PC-3 (cell line): Measurements from ENCODE around the gene HAP1. TPM values are rescaled to one million over a fixed set of nuclear protein-coding genes. Genes with fewer than 3 reads are reported as not detected.

Experiments used
- ATAC-seq: fragments of 200-7000 bp; cut with Tn5 transposase; 2 replicates; pipeline ENCODE4 v1.9.1; 2020; ENCODE audit warnings: mild to moderate bottlenecking, moderate library complexity
- BruUV-seq: library from RNA; stranded (reverse); fragments of 400-500 nt; replicated peaks from 2 replicates; lab custom pipeline; 2021; lab: Mats Ljungman, UMichigan
- CTCF ChIA-PET: fragments of 300-600 bp; sonication (Branson Sonifier 250); formaldehyde crosslinking; loops from one replicate; lab custom pipeline; 2022; ENCODE audit warnings: antibody characterized with exemption; lab: Charles Lee
- POLR2A ChIA-PET: fragments of 300-600 bp; sonication (Branson Sonifier 250); formaldehyde crosslinking; loops from one replicate; lab custom pipeline; 2022; ENCODE audit warnings: antibody characterized with exemption; ENCODE audit not compliant: unreplicated experiment; lab: Charles Lee
- DNase-seq: peaks from one replicate; pipeline ENCODE4 v3.0.0-alpha.2; 2015
- H2AFZ ChIP-seq: fragments of 300-600 bp; sonication (generic); 2 replicates; pipeline ENCODE4 v1.6.0; 2016; ENCODE audit warnings: antibody characterized with exemption, low read length
- H3F3A ChIP-seq: fragments of 300-600 bp; sonication (generic); one replicate; pipeline ENCODE4 v1.6.0; 2017; ENCODE audit warnings: antibody characterized with exemption, low read length, control low read depth, mild to moderate bottlenecking; ENCODE audit not compliant: unreplicated experiment
- H3K27ac ChIP-seq: fragments of 300-600 bp; sonication (generic); 2 replicates; pipeline ENCODE4 v1.5.1; 2016; ENCODE audit warnings: mild to moderate bottlenecking, low read length
- H3K27me3 ChIP-seq: fragments of 300-600 bp; sonication (generic); 2 replicates; pipeline ENCODE4 v1.6.1; 2016; ENCODE audit warnings: low read length, mixed read lengths
- H3K36me3 ChIP-seq: fragments of 300-600 bp; sonication (generic); 2 replicates; pipeline ENCODE4 v1.6.1; 2016; ENCODE audit warnings: low read depth, mixed run types, low read length, mixed read lengths
- H3K4me1 ChIP-seq: fragments of 300-600 bp; sonication (generic); 2 replicates; pipeline ENCODE4 v1.5.1; 2016; ENCODE audit warnings: low read length; ENCODE audit not compliant: insufficient read depth
- H3K4me2 ChIP-seq: fragments of 300-600 bp; sonication (generic); 2 replicates; pipeline ENCODE4 v1.6.0; 2016; ENCODE audit warnings: low read length
- H3K4me3 ChIP-seq: fragments of 300-600 bp; sonication (generic); 2 replicates; pipeline ENCODE4 v1.5.1; 2016; ENCODE audit warnings: mild to moderate bottlenecking, low read length, mixed read lengths
- H3K79me2 ChIP-seq: fragments of 300-600 bp; sonication (generic); 2 replicates; pipeline ENCODE4 v1.6.1; 2017; ENCODE audit warnings: low read length, mixed read lengths
- H3K9ac ChIP-seq: fragments of 300-600 bp; sonication (generic); 2 replicates; pipeline ENCODE4 v1.6.0; 2016; ENCODE audit warnings: mild to moderate bottlenecking, low read length
- H3K9me2 ChIP-seq: fragments of 300-600 bp; sonication (generic); replicated peaks from 2 replicates; pipeline ENCODE4 v1.6.1; 2016; ENCODE audit warnings: mixed run types, low read length, mixed read lengths
- H3K9me3 ChIP-seq: fragments of 300-600 bp; sonication (generic); 2 replicates; pipeline ENCODE4 v1.6.1; 2016; ENCODE audit warnings: low read length, mixed read lengths
- H4K20me1 ChIP-seq: fragments of 300-600 bp; sonication (generic); 2 replicates; pipeline ENCODE4 v1.6.1; 2016; ENCODE audit warnings: low read length, mixed read lengths
- CTCF ChIP-seq: fragments of 300-600 bp; sonication (generic); conservative IDR thresholded peaks from 2 replicates; pipeline ENCODE4 v1.5.1; 2017; ENCODE audit warnings: antibody characterized with exemption, low read depth, mild to moderate bottlenecking, low read length
- EZH2 ChIP-seq: fragments of 300-600 bp; sonication (generic); IDR thresholded peaks from one replicate; pipeline ENCODE4 v1.6.1; 2017; ENCODE audit warnings: antibody characterized with exemption, mild to moderate bottlenecking, low read length; ENCODE audit not compliant: unreplicated experiment
- EZH2phosphoT487 ChIP-seq: fragments of 300-600 bp; sonication (generic); IDR thresholded peaks from 2 replicates; pipeline ENCODE4 v1.6.1; 2018; ENCODE audit warnings: mild to moderate bottlenecking, antibody characterized with exemption, low read length, borderline replicate concordance
- intact Hi-C: fragments of 100-400 bp; cut with micrococcal nuclease; formaldehyde crosslinking; loops from 2 replicates; pipeline ENCODE4 v1.9.0; 2023
- total RNA-seq: library from RNA; depleted of rRNA; stranded (reverse); fragments of >200 nt; gene quantifications from 2 replicates; pipeline ENCODE4 v1.2.3, GENCODE V29; 2014

The HAP1 gene
- total RNA-seq, 1 experiment from 2014 or later = 1.2 TPM

GRCh38 chr17:41733348-41734138 is 900 bp downstream of the HAP1 start:
- no peaks in the 10 kb centered on the region for H3K36me3 ChIP-seq
- no peak for ATAC-seq
- H2AFZ ChIP-seq = no peak overlapping the region; the same call in 1 of the 2 replicates
- no peak overlapping the region for H3K27ac ChIP-seq
- H3K79me2 ChIP-seq = no peaks in the 10 kb centered on the region
- no peaks in the 10 kb centered on the region for H4K20me1 ChIP-seq
- TF ChIP-seq CTCF (no peak), EZH2 (no peak), EZH2phosphoT487 (no peak)
- no peak overlapping the region for H3K9ac ChIP-seq
- BruUV-seq = no TSS peak
- ChIA-PET CTCF (interaction anchor here (0.5 kb wide), 1 partner anchor 69 kb away, joined by 3 read pairs; no protein-coding TSS in a partner anchor), POLR2A (interaction anchor here (0.6 to 0.7 kb wide), 2 partner anchors 16 to 70 kb away, joined by 4 to 26 read pairs; no protein-coding TSS in a partner anchor)
- peaks cover 11% of the 10 kb centered on the region for H3K4me1 ChIP-seq
- H3K27me3 ChIP-seq = no peaks in the 10 kb centered on the region
- H3K9me3 ChIP-seq = no peaks in the 10 kb centered on the region
- H3K9me2 ChIP-seq = no peaks in the 10 kb centered on the region
- H3K4me2 ChIP-seq = peak overlapping the region; percentile 80
- intact Hi-C loops = no loop called here
- H3F3A ChIP-seq = no peaks in the 10 kb centered on the region
- no peak for DNase-seq
- peak overlapping the region; percentile 81 for H3K4me3 ChIP-seq

GRCh38 chr17:41731836-41732235 is 2.6 kb downstream of the HAP1 start:
- no peak overlapping the region for H3K9ac ChIP-seq
- no peaks in the 10 kb centered on the region for H3F3A ChIP-seq
- no peak overlapping the region for H3K4me3 ChIP-seq
- CTCF ChIA-PET = no interaction called here
- intact Hi-C loops = no loop called here
- H3K4me1 ChIP-seq = no peaks in the 10 kb centered on the region
- no peaks in the 10 kb centered on the region for H3K79me2 ChIP-seq
- H4K20me1 ChIP-seq = no peaks in the 10 kb centered on the region
- no peaks in the 10 kb centered on the region for H3K36me3 ChIP-seq
- H3K4me2 ChIP-seq = no peak overlapping the region
- no peak for ATAC-seq
- BruUV-seq = no TSS peak
- H3K27me3 ChIP-seq = no peaks in the 10 kb centered on the region
- H3K9me3 ChIP-seq = no peaks in the 10 kb centered on the region
- no peak overlapping the region for H2AFZ ChIP-seq
- TF ChIP-seq EZH2 = no peak
- no peak for TF ChIP-seq EZH2phosphoT487
- no peak for TF ChIP-seq CTCF
- DNase-seq = no peak
- no peak overlapping the region for H3K27ac ChIP-seq
- H3K9me2 ChIP-seq = no peaks in the 10 kb centered on the region
- POLR2A ChIA-PET = no interaction called here

GRCh38 chr17:41730479-41730878 is 4.0 kb downstream of the HAP1 start:
- DNase-seq (no peak), ATAC-seq (no peak)
- TF ChIP-seq EZH2phosphoT487 (no peak), EZH2 (no peak), CTCF (no peak)
- ChIA-PET CTCF (no interaction called here), POLR2A (no interaction called here)
- Histone ChIP-seq H3K4me1 (no peaks in the 10 kb centered on the region), H3K27ac (no peak overlapping the region), H3K79me2 (no peaks in the 10 kb centered on the region), H3K36me3 (no peaks in the 10 kb centered on the region), H2AFZ (no peak overlapping the region), H3K9me2 (no peaks in the 10 kb centered on the region), H3K27me3 (no peaks in the 10 kb centered on the region), H3K4me3 (no peak overlapping the region), H3K4me2 (no peak overlapping the region), H3K9me3 (no peaks in the 10 kb centered on the region), H3F3A (no peaks in the 10 kb centered on the region), H3K9ac (no peak overlapping the region), H4K20me1 (no peaks in the 10 kb centered on the region)
- intact Hi-C loops = no loop called here
- no TSS peak for BruUV-seq
